K562 (cell line): Measurements from ENCODE around the gene OTP. TPM values are rescaled to one million over a fixed set of nuclear protein-coding genes. Genes with fewer than 3 reads are reported as not detected.

Experiments
- CHD4 ChIP-seq: fragments of 200-600 bp; sonication (generic); IDR thresholded peaks from 3 replicates; pipeline ENCODE4 v1.6.1; 2012; ENCODE audit warnings: low read depth, mild to moderate bottlenecking, mixed read lengths, low read length, inconsistent platforms; ENCODE audit not compliant: insufficient read depth, insufficient replicate concordance, poor library complexity, severe bottlenecking
- PCBP1 ChIP-seq: fragments of 200-400 bp; formaldehyde crosslinking; IDR thresholded peaks from 2 replicates; pipeline ENCODE4 v1.6.1; 2018; ENCODE audit warnings: mild to moderate bottlenecking, low read depth, low read length; ENCODE audit not compliant: poor library complexity, severe bottlenecking
- RBM25 ChIP-seq: fragments of 200-400 bp; formaldehyde crosslinking; IDR thresholded peaks from 2 replicates; pipeline ENCODE4 v1.6.1; 2018; ENCODE audit warnings: low read length, low read depth, moderate library complexity; ENCODE audit not compliant: severe bottlenecking
- RCOR1 ChIP-seq, 2 experiments: IDR thresholded peaks; 2 replicates each; pipeline ENCODE4 v1.6.1; 2012; ENCODE audit warnings: low read depth in 2 of 2, low read length in 2 of 2, borderline replicate concordance in 1 of 2, improper control_type of control experiment in 1 of 2
- ZNF551 ChIP-seq: fragments of 250-450 bp; sonication (Bioruptor Pico); IDR thresholded peaks from 2 replicates; pipeline ENCODE4 v1.5.0; 2021; ENCODE audit warnings: mild to moderate bottlenecking, moderate library complexity
- polyA plus RNA-seq, 8 experiments: library from polyadenylated mRNA; depleted of rRNA in 4 of 8; stranded (reverse) in 5 of 8; unstranded in 3 of 8; fragments of >200 nt; fragmentation: Nextera tagmentation in 2 of 8; fragmentation: Illumina TruSeq in 1 of 8; extraction: Ambion mirVana in 2 of 8; extraction: Trizol in 1 of 8; gene quantifications; 2 replicates each; pipeline versions ENCODE4 v1.2.1 to v1.2.3, GENCODE V29; 2011 to 2014; ENCODE audit warnings: inconsistent platforms in 1 of 8, missing spikeins in 1 of 8
- total RNA-seq, 7 experiments: library from RNA; depleted of rRNA in 6 of 7; stranded (reverse); fragments of >200 nt in 6 of 7; fragmentation: Illumina TruSeq in 2 of 7; extraction: Trizol in 2 of 7; gene quantifications; 2 replicates each; pipeline versions ENCODE4 v1.2.1 to v1.2.3, GENCODE V29; 2011 to 2021; ENCODE audit warnings: low replicate concordance in 1 of 7
- TF ChIP-seq, protein P1 (sequence below), 2 experiments: fragments of 450-650 bp in 1 of 2; sonication (generic) in 1 of 2; formaldehyde crosslinking in 1 of 2; IDR thresholded peaks; 2 replicates each; pipeline versions ENCODE4 v1.7.1 to v1.9.0; 2016 to 2022; ENCODE audit warnings: inconsistent platforms in 1 of 2, mild to moderate bottlenecking in 1 of 2, missing genetic modification reagents in 1 of 2
- TF ChIP-seq, protein P2 (sequence below): fragments of 200-400 bp; formaldehyde crosslinking; IDR thresholded peaks from 2 replicates; pipeline ENCODE4 v1.6.1; 2017; ENCODE audit warnings: mild to moderate bottlenecking, low read depth, low read length, moderate library complexity
- TF ChIP-seq, protein P3 (sequence below): fragments of 250-450 bp; sonication (Bioruptor Pico); IDR thresholded peaks from 2 replicates; pipeline ENCODE4 v1.4.0; 2020; ENCODE audit warnings: mild to moderate bottlenecking, moderate library complexity
- TF ChIP-seq, protein P4 (sequence below), 2 experiments: fragments of 200-800 bp in 1 of 2; sonication (Bioruptor generic) in 1 of 2; sonication (generic) in 1 of 2; formaldehyde crosslinking in 1 of 2; IDR thresholded peaks in 1 of 2; conservative IDR thresholded peaks in 1 of 2; 2 replicates each; pipeline versions ENCODE4 v1.5.0 to v1.6.1; 2016 to 2020; ENCODE audit warnings: missing compliant biosample characterization in 1 of 2, missing genetic modification characterization in 1 of 2, missing genetic modification reagents in 1 of 2

OTP gene
- total and polyA plus RNA-seq, 9 of the 15 experiments (the other 6 are each of a cell fraction or from before 2014, with no cell fraction given) = 0.04 to 0.16 (median 0.06) TPM; not detected in 4

DNA sequence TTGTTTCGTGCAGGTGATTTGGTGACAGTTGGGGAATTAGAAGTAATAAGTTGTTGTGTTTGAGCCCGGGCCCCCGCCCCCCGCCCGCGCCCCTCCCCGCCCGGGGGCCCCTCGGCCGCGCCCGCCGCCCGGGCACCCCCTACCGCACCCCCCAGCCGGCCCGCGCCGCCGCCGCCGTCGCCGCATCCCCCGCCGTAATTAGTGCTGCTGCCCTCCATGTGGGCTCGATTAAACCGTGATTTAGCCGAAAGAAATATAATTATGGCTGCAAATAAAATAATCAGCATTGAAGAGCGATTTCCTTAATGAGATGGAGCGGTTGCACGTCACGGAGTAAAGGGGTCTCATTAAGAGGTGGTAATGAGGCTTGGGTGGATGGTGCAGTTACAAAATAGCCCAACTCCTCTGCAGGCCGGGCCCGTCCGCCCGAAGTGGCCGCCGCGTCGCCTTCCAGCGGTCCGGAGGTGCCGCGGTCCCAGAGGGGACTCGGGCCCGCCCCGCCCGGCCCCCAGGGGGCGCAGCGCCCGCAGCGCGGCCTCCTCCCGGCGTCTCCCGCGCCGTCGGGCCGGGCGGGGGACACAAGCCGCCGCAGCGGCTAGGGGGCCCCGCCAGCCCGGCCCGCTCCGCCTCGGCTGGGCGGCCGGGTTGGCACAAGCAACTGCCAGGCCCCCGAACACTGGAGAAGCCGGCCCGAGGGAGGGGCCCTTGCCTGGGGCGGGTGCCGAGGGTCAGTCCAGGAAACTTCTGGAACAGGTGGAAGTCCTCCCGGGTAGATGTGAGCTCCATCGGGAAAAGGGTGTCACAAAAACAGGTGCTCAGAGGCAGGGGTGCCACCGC, 6.9 kb upstream of the OTP start (continued):
- TF ChIP-seq, protein P1, sequence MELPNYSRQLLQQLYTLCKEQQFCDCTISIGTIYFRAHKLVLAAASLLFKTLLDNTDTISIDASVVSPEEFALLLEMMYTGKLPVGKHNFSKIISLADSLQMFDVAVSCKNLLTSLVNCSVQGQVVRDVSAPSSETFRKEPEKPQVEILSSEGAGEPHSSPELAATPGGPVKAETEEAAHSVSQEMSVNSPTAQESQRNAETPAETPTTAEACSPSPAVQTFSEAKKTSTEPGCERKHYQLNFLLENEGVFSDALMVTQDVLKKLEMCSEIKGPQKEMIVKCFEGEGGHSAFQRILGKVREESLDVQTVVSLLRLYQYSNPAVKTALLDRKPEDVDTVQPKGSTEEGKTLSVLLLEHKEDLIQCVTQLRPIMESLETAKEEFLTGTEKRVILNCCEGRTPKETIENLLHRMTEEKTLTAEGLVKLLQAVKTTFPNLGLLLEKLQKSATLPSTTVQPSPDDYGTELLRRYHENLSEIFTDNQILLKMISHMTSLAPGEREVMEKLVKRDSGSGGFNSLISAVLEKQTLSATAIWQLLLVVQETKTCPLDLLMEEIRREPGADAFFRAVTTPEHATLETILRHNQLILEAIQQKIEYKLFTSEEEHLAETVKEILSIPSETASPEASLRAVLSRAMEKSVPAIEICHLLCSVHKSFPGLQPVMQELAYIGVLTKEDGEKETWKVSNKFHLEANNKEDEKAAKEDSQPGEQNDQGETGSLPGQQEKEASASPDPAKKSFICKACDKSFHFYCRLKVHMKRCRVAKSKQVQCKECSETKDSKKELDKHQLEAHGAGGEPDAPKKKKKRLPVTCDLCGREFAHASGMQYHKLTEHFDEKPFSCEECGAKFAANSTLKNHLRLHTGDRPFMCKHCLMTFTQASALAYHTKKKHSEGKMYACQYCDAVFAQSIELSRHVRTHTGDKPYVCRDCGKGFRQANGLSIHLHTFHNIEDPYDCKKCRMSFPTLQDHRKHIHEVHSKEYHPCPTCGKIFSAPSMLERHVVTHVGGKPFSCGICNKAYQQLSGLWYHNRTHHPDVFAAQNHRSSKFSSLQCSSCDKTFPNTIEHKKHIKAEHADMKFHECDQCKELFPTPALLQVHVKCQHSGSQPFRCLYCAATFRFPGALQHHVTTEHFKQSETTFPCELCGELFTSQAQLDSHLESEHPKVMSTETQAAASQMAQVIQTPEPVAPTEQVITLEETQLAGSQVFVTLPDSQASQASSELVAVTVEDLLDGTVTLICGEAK (IDR thresholded peaks at IDR 0.05) = no peak
- TF ChIP-seq, protein P1 (CRISPR knock-in tag; IDR thresholded peaks at IDR 0.05) = no peak
- peak in 1 of 2 experiments; percentile 27; a peak in 1 of 4 replicates for TF ChIP-seq RCOR1 (IDR thresholded peaks at IDR 0.05; ENCODE audit: borderline replicate concordance in 1 of 2, low read depth in 2 of 2, low read length in 2 of 2)
- TF ChIP-seq, protein P2, sequence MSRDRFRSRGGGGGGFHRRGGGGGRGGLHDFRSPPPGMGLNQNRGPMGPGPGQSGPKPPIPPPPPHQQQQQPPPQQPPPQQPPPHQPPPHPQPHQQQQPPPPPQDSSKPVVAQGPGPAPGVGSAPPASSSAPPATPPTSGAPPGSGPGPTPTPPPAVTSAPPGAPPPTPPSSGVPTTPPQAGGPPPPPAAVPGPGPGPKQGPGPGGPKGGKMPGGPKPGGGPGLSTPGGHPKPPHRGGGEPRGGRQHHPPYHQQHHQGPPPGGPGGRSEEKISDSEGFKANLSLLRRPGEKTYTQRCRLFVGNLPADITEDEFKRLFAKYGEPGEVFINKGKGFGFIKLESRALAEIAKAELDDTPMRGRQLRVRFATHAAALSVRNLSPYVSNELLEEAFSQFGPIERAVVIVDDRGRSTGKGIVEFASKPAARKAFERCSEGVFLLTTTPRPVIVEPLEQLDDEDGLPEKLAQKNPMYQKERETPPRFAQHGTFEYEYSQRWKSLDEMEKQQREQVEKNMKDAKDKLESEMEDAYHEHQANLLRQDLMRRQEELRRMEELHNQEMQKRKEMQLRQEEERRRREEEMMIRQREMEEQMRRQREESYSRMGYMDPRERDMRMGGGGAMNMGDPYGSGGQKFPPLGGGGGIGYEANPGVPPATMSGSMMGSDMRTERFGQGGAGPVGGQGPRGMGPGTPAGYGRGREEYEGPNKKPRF = no peak
- TF ChIP-seq, protein P3, sequence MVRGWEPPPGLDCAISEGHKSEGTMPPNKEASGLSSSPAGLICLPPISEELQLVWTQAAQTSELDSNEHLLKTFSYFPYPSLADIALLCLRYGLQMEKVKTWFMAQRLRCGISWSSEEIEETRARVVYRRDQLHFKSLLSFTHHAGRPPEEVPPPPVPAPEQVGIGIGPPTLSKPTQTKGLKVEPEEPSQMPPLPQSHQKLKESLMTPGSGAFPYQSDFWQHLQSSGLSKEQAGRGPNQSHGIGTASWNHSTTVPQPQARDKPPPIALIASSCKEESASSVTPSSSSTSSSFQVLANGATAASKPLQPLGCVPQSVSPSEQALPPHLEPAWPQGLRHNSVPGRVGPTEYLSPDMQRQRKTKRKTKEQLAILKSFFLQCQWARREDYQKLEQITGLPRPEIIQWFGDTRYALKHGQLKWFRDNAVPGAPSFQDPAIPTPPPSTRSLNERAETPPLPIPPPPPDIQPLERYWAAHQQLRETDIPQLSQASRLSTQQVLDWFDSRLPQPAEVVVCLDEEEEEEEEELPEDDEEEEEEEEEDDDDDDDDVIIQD = no peak
- TF ChIP-seq RBM25 = no peak
- TF ChIP-seq CHD4 = no peak
- TF ChIP-seq, protein P4, sequence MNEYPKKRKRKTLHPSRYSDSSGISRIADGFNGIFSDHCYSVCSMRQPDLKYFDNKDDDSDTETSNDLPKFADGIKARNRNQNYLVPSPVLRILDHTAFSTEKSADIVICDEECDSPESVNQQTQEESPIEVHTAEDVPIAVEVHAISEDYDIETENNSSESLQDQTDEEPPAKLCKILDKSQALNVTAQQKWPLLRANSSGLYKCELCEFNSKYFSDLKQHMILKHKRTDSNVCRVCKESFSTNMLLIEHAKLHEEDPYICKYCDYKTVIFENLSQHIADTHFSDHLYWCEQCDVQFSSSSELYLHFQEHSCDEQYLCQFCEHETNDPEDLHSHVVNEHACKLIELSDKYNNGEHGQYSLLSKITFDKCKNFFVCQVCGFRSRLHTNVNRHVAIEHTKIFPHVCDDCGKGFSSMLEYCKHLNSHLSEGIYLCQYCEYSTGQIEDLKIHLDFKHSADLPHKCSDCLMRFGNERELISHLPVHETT (CRISPR knock-in tag; conservative IDR thresholded peaks at IDR 0.05 in 1 of 2, IDR thresholded peaks at IDR 0.05 in 1 of 2) = no peak
- TF ChIP-seq ZNF551 (CRISPR knock-in tag) = no peak
- no peak for TF ChIP-seq PCBP1
